GM21390 (cell line): Measurements from ENCODE around the gene PHACTR1.

Source experiments
- ATAC-seq: cut with Tn5 transposase; IDR thresholded peaks from one replicate; pipeline ENCODE4 v1.9.1; 2021; ENCODE audit not compliant: unreplicated experiment

The PHACTR1 gene

GRCh38 chr6:13013681-13014503 is 297.3 kb downstream of the PHACTR1 start:
- ATAC-seq: no peak

GRCh38 chr6:13014504-13015378 is 298.2 kb downstream of the PHACTR1 start:
- no peak for ATAC-seq

GRCh38 chr6:13015379-13015681 is 298.8 kb downstream of the PHACTR1 start:
- ATAC-seq: no peak

GRCh38 chr6:13024616-13025015 is 308.0 kb downstream of the PHACTR1 start:
- no peak for ATAC-seq

- no peak for ATAC-seq
Measured at GRCh38 chr6:13025893-13026499, 309.4 kb downstream of the PHACTR1 start.

- ATAC-seq: no peak
Measured at GRCh38 chr6:13026557-13026956, 310.0 kb downstream of the PHACTR1 start.

- no peak for ATAC-seq
Measured at GRCh38 chr6:13027207-13027606, 310.6 kb downstream of the PHACTR1 start.

GRCh38 chr6:13030396-13030795 is 313.8 kb downstream of the PHACTR1 start:
- ATAC-seq: no peak

- ATAC-seq: no peak
Measured at GRCh38 chr6:13032566-13032965, 316.0 kb downstream of the PHACTR1 start.

- no peak for ATAC-seq
Measured at GRCh38 chr6:13033145-13033544, 316.6 kb downstream of the PHACTR1 start.

GRCh38 chr6:13034316-13034715 is 317.7 kb downstream of the PHACTR1 start:
- no peak for ATAC-seq

- ATAC-seq: no peak
Measured at GRCh38 chr6:13035606-13036005, 319.0 kb downstream of the PHACTR1 start.

GRCh38 chr6:13038315-13038714 is 321.7 kb downstream of the PHACTR1 start:
- no peak for ATAC-seq

- no peak for ATAC-seq
Measured at GRCh38 chr6:13038741-13039190, 322.2 kb downstream of the PHACTR1 start.

- ATAC-seq: no peak
Measured at GRCh38 chr6:13044390-13044789, 327.8 kb downstream of the PHACTR1 start.

GRCh38 chr6:13044896-13045295 is 328.3 kb downstream of the PHACTR1 start:
- ATAC-seq: no peak

- ATAC-seq: no peak
Measured at GRCh38 chr6:13045676-13046075, 329.1 kb downstream of the PHACTR1 start.

- no peak for ATAC-seq
Measured at GRCh38 chr6:13046084-13046483, 329.5 kb downstream of the PHACTR1 start.

- ATAC-seq: no peak
Measured at GRCh38 chr6:13048113-13048512, 331.5 kb downstream of the PHACTR1 start.

GRCh38 chr6:13049666-13050254 is 333.2 kb downstream of the PHACTR1 start:
- ATAC-seq: no peak

- no peak for ATAC-seq
Measured at GRCh38 chr6:13053006-13053461, 336.5 kb downstream of the PHACTR1 start.
